ENCODE data around the gene PACRG. TPM values are rescaled to one million over a fixed set of nuclear protein-coding genes. Genes with fewer than 3 reads are reported as not detected.

PACRG gene
- total and polyA plus RNA-seq, 2 of the 4 experiments (the other 2 are of a cell fraction) = not detected

DNA sequence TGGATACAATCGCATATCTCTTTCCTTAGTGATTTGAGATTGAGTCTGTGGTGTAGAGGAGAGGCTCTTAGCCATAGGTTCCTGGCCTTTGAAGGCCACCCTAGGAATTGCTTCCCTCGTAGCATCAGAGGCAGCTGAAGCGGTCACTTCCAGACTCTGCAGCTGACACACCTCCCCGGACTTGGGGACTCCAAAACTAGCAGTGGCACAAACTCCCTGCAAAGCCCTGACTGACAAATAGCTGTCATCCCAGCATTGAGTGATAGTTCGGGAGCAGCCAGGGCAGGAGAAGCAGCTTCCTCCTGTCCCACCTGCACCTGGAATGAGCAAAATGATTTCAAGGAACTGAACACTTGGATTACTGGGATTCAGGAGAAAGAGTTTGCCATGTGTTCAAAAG is 586.2 kb downstream of the PACRG start:
- no peak for TF ChIP-seq MXI1 (IDR thresholded peaks at IDR 0.05; ENCODE audit: borderline replicate concordance, low read depth, low read length)
- no peak for TF ChIP-seq POLR2A (IDR thresholded peaks at IDR 0.05; ENCODE audit: low read depth, low read length)
- TF ChIP-seq, protein P1, sequence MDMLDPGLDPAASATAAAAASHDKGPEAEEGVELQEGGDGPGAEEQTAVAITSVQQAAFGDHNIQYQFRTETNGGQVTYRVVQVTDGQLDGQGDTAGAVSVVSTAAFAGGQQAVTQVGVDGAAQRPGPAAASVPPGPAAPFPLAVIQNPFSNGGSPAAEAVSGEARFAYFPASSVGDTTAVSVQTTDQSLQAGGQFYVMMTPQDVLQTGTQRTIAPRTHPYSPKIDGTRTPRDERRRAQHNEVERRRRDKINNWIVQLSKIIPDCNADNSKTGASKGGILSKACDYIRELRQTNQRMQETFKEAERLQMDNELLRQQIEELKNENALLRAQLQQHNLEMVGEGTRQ (IDR thresholded peaks at IDR 0.05; ENCODE audit: low read depth, low read length) = no peak
- no peak for TF ChIP-seq CEBPB (IDR thresholded peaks at IDR 0.05; ENCODE audit: low read depth, low read length)
- no peak for TF ChIP-seq RCOR1 (IDR thresholded peaks at IDR 0.05; ENCODE audit: insufficient replicate concordance, low read length)
- TF ChIP-seq BHLHE40 (IDR thresholded peaks at IDR 0.05; ENCODE audit: low read depth, low read length) = no peak
- TF ChIP-seq MAZ (IDR thresholded peaks at IDR 0.05; ENCODE audit: borderline replicate concordance, low read depth, low read length) = no peak
- TF ChIP-seq MAFK (IDR thresholded peaks at IDR 0.05; ENCODE audit: low read depth, low read length) = no peak
- TF ChIP-seq, protein P2, sequence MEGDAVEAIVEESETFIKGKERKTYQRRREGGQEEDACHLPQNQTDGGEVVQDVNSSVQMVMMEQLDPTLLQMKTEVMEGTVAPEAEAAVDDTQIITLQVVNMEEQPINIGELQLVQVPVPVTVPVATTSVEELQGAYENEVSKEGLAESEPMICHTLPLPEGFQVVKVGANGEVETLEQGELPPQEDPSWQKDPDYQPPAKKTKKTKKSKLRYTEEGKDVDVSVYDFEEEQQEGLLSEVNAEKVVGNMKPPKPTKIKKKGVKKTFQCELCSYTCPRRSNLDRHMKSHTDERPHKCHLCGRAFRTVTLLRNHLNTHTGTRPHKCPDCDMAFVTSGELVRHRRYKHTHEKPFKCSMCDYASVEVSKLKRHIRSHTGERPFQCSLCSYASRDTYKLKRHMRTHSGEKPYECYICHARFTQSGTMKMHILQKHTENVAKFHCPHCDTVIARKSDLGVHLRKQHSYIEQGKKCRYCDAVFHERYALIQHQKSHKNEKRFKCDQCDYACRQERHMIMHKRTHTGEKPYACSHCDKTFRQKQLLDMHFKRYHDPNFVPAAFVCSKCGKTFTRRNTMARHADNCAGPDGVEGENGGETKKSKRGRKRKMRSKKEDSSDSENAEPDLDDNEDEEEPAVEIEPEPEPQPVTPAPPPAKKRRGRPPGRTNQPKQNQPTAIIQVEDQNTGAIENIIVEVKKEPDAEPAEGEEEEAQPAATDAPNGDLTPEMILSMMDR (conservative IDR thresholded peaks at IDR 0.05; ENCODE audit: low read depth, low read length) = no peak
- TF ChIP-seq SMC3 (IDR thresholded peaks at IDR 0.05; ENCODE audit: low read depth, low read length) = no peak
- TF ChIP-seq FOS (IDR thresholded peaks at IDR 0.05; ENCODE audit: low read depth, low read length) = no peak
- no peak for TF ChIP-seq RAD21 (IDR thresholded peaks at IDR 0.05; ENCODE audit: low read length)
- TF ChIP-seq, protein P3, sequence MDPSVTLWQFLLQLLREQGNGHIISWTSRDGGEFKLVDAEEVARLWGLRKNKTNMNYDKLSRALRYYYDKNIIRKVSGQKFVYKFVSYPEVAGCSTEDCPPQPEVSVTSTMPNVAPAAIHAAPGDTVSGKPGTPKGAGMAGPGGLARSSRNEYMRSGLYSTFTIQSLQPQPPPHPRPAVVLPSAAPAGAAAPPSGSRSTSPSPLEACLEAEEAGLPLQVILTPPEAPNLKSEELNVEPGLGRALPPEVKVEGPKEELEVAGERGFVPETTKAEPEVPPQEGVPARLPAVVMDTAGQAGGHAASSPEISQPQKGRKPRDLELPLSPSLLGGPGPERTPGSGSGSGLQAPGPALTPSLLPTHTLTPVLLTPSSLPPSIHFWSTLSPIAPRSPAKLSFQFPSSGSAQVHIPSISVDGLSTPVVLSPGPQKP (IDR thresholded peaks at IDR 0.05; ENCODE audit: borderline replicate concordance, low read depth, low read length) = no peak
- no peak overlapping the region for H2AK9ac ChIP-seq (replicated peaks; ENCODE audit: low read depth, low read length, poor library complexity)
- H3K56ac ChIP-seq (ENCODE audit: extremely low read depth, insufficient read depth, low read length) = no peak overlapping the region
- intact Hi-C loops (cut with micrococcal nuclease) (no loop called here), in situ Hi-C loops (cut with MboI; ENCODE audit: low sequenced_read_pairs) (no loop called here), dilution Hi-C loops (cut with HindIII; ENCODE audit: low sequenced_read_pairs, unreplicated experiment) (no loop called here)
- POLR2A ChIA-PET (ENCODE audit: unreplicated experiment) = no interaction called here
- H2BK15ac ChIP-seq (ENCODE audit: low read depth, low read length) = no peak overlapping the region
- H3K27me3 ChIP-seq (ENCODE audit: control insufficient read depth, insufficient read depth, low read length) = no peaks in the 10 kb centered on the region
- H3K23ac ChIP-seq (ENCODE audit: low read depth, low read length) = no peak overlapping the region
- H2BK20ac ChIP-seq (ENCODE audit: low read depth, low read length) = no peak overlapping the region
- peaks cover 2% of the 10 kb centered on the region for H3K9me3 ChIP-seq (ENCODE audit: control insufficient read depth, insufficient read depth, low read length)
- BruUV-seq (replicated peaks) = no TSS peak
- DNase-seq (no peak), ATAC-seq (ENCODE audit: low read depth) (no peak)
- CTCF ChIA-PET = no interaction called here
- no peak overlapping the region for H2AFZ ChIP-seq (replicated peaks; ENCODE audit: low read length, poor library complexity)
- H3K4me3 ChIP-seq (ENCODE audit: insufficient read depth, low read depth, low read length) = no peak overlapping the region
- H3K9me1 ChIP-seq (ENCODE audit: insufficient read depth, low read length) = no peaks in the 10 kb centered on the region
- no peak overlapping the region for H3K4me2 ChIP-seq (ENCODE audit: low read depth, low read length)
- no peak overlapping the region for H3K4ac ChIP-seq (ENCODE audit: low read depth, low read length)
- H3K4me1 ChIP-seq (ENCODE audit: control insufficient read depth, insufficient read depth, low read length) = no peaks in the 10 kb centered on the region
- no peak overlapping the region for H4K91ac ChIP-seq (ENCODE audit: insufficient read depth, low read depth, low read length)
- no peak overlapping the region for H2AK5ac ChIP-seq (ENCODE audit: low read depth, low read length)
- WGBS, 2 experiments (ENCODE audit: extremely low coverage in 2 of 2, insufficient read length in 1 of 2) = no CpG with 5 or more reads among the region's 5 CpGs
- no peak overlapping the region for H4K5ac ChIP-seq (ENCODE audit: low read depth, low read length)
- H3K27ac ChIP-seq (ENCODE audit: insufficient read depth, low read length) = no peak overlapping the region
- no peak overlapping the region for H4K8ac ChIP-seq (ENCODE audit: low read depth in 2 of 2, low read length in 2 of 2)
- no peak overlapping the region for H3K14ac ChIP-seq (replicated peaks; ENCODE audit: low read depth, low read length)
- no peak overlapping the region for H2BK5ac ChIP-seq (ENCODE audit: low read depth, low read length, poor library complexity, severe bottlenecking)
- H3K18ac ChIP-seq (ENCODE audit: low read depth, low read length) = no peak overlapping the region
- no peaks in the 10 kb centered on the region for H3K79me1 ChIP-seq (ENCODE audit: low read depth in 1 of 2, low read length in 2 of 2)
- no peak overlapping the region for H2BK120ac ChIP-seq (ENCODE audit: low read depth, low read length)
- no peak overlapping the region for H3K9ac ChIP-seq (ENCODE audit: low read depth, low read length)
- H4K20me1 ChIP-seq (ENCODE audit: insufficient read depth, low read length) = no peaks in the 10 kb centered on the region
- no peaks in the 10 kb centered on the region for H3K36me3 ChIP-seq (ENCODE audit: control insufficient read depth, insufficient read depth, low read length)
